ENCODE data around the gene MAP7D3. TPM values are rescaled to one million over a fixed set of nuclear protein-coding genes. Genes with fewer than 3 reads are reported as not detected.

The MAP7D3 gene
- total and polyA plus RNA-seq, 2 of the 4 experiments (the other 2 are of a cell fraction) = 10.0 to 23.8 TPM

DNA sequence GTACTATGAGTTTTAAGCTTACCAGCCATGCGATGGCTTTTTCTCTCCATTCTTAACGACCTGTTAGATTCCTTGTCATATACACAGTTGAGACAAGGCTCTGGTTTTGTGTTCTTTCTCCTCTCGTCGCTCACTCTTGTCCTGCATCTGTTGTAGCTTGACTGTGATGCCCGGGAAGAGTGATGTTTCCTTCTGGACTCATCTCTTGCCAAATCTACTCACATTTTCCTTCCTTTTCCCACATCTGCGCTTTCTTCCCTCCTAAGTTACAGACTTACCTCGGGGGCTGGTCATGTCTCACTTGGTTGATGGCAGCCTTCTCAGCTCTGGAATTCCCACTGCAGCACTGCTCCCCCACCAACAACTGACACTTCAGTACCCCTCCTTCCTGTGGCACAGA, 4.8 kb upstream of the MAP7D3 start:
- Histone ChIP-seq H3K27ac (ENCODE audit: insufficient read depth, low read length) (no peak overlapping the region), H2BK20ac (ENCODE audit: low read depth, low read length) (no peak overlapping the region), H2AK5ac (ENCODE audit: low read depth, low read length) (no peak overlapping the region), H3K4me1 (ENCODE audit: control insufficient read depth, insufficient read depth, low read length) (peaks cover 12% of the 10 kb centered on the region), H2BK5ac (ENCODE audit: low read depth, low read length, poor library complexity, severe bottlenecking) (no peak overlapping the region), H3K9me1 (ENCODE audit: insufficient read depth, low read length) (peaks cover 5% of the 10 kb centered on the region; the same call in 1 of the 2 replicates), H2AFZ (replicated peaks; ENCODE audit: low read length, poor library complexity) (peak overlapping the region; percentile 64), H2BK15ac (ENCODE audit: low read depth, low read length) (no peak overlapping the region; the same call in 2 of the 3 replicates), H3K27me3 (ENCODE audit: control insufficient read depth, insufficient read depth, low read length) (no peaks in the 10 kb centered on the region), H3K9me3 (ENCODE audit: control insufficient read depth, insufficient read depth, low read length) (no peaks in the 10 kb centered on the region), H3K23ac (ENCODE audit: low read depth, low read length) (no peak overlapping the region), H3K18ac (ENCODE audit: low read depth, low read length) (peak overlapping the region; percentile 2; the same call in 1 of the 2 replicates), H3K4me2 (ENCODE audit: low read depth, low read length) (peak overlapping the region; percentile 17; the same call in 1 of the 2 replicates), H3K4ac (ENCODE audit: low read depth, low read length) (no peak overlapping the region), H3K14ac (replicated peaks; ENCODE audit: low read depth, low read length) (no peak overlapping the region), H4K8ac (ENCODE audit: low read depth in 2 of 2, low read length in 2 of 2) (no peak overlapping the region), H2BK120ac (ENCODE audit: low read depth, low read length) (no peak overlapping the region; the same call in 1 of the 2 replicates), H4K20me1 (ENCODE audit: insufficient read depth, low read length) (no peaks in the 10 kb centered on the region), H4K91ac (ENCODE audit: insufficient read depth, low read depth, low read length) (no peak overlapping the region), H4K5ac (ENCODE audit: low read depth, low read length) (no peak overlapping the region), H3K56ac (ENCODE audit: extremely low read depth, insufficient read depth, low read length) (no peak overlapping the region), H3K9ac (ENCODE audit: low read depth, low read length) (no peak overlapping the region), H3K79me1 (ENCODE audit: low read depth in 1 of 2, low read length in 2 of 2) (no peaks in the 10 kb centered on the region), H3K36me3 (ENCODE audit: control insufficient read depth, insufficient read depth, low read length) (no peaks in the 10 kb centered on the region), H2AK9ac (replicated peaks; ENCODE audit: low read depth, low read length, poor library complexity) (no peak overlapping the region), H3K4me3 (ENCODE audit: insufficient read depth, low read depth, low read length) (no peak overlapping the region)
- ATAC-seq (ENCODE audit: low read depth) (no peak), DNase-seq (no peak)
- intact Hi-C loops (cut with micrococcal nuclease) (loop anchor here (10.0 kb wide), 1 partner anchor 589 kb away; no protein-coding TSS in a partner anchor), dilution Hi-C loops (cut with HindIII; ENCODE audit: low sequenced_read_pairs, unreplicated experiment) (no loop called here), in situ Hi-C loops (cut with MboI; ENCODE audit: low sequenced_read_pairs) (no loop called here)
- TF ChIP-seq RAD21 (IDR thresholded peaks at IDR 0.05; ENCODE audit: low read length) = no peak
- no peak for TF ChIP-seq CEBPB (IDR thresholded peaks at IDR 0.05; ENCODE audit: low read depth, low read length)
- TF ChIP-seq SMC3 (IDR thresholded peaks at IDR 0.05; ENCODE audit: low read depth, low read length) = no peak
- no peak for TF ChIP-seq NFE2L2 (IDR thresholded peaks at IDR 0.05; ENCODE audit: low read depth, low read length)
- no peak for TF ChIP-seq MAFK (IDR thresholded peaks at IDR 0.05; ENCODE audit: low read depth, low read length)
- no peak for TF ChIP-seq BHLHE40 (IDR thresholded peaks at IDR 0.05; ENCODE audit: low read depth, low read length)
- TF ChIP-seq, protein P1, sequence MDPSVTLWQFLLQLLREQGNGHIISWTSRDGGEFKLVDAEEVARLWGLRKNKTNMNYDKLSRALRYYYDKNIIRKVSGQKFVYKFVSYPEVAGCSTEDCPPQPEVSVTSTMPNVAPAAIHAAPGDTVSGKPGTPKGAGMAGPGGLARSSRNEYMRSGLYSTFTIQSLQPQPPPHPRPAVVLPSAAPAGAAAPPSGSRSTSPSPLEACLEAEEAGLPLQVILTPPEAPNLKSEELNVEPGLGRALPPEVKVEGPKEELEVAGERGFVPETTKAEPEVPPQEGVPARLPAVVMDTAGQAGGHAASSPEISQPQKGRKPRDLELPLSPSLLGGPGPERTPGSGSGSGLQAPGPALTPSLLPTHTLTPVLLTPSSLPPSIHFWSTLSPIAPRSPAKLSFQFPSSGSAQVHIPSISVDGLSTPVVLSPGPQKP (IDR thresholded peaks at IDR 0.05; ENCODE audit: borderline replicate concordance, low read depth, low read length) = no peak
- TF ChIP-seq, protein P2, sequence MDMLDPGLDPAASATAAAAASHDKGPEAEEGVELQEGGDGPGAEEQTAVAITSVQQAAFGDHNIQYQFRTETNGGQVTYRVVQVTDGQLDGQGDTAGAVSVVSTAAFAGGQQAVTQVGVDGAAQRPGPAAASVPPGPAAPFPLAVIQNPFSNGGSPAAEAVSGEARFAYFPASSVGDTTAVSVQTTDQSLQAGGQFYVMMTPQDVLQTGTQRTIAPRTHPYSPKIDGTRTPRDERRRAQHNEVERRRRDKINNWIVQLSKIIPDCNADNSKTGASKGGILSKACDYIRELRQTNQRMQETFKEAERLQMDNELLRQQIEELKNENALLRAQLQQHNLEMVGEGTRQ (IDR thresholded peaks at IDR 0.05; ENCODE audit: low read depth, low read length) = no peak
- TF ChIP-seq RFX5 (IDR thresholded peaks at IDR 0.05; ENCODE audit: low read depth, low read length) = no peak
- TF ChIP-seq FOS (IDR thresholded peaks at IDR 0.05; ENCODE audit: low read depth, low read length) = no peak
- TF ChIP-seq, protein P3, sequence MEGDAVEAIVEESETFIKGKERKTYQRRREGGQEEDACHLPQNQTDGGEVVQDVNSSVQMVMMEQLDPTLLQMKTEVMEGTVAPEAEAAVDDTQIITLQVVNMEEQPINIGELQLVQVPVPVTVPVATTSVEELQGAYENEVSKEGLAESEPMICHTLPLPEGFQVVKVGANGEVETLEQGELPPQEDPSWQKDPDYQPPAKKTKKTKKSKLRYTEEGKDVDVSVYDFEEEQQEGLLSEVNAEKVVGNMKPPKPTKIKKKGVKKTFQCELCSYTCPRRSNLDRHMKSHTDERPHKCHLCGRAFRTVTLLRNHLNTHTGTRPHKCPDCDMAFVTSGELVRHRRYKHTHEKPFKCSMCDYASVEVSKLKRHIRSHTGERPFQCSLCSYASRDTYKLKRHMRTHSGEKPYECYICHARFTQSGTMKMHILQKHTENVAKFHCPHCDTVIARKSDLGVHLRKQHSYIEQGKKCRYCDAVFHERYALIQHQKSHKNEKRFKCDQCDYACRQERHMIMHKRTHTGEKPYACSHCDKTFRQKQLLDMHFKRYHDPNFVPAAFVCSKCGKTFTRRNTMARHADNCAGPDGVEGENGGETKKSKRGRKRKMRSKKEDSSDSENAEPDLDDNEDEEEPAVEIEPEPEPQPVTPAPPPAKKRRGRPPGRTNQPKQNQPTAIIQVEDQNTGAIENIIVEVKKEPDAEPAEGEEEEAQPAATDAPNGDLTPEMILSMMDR (conservative IDR thresholded peaks at IDR 0.05; ENCODE audit: low read depth, low read length) = no peak
- TF ChIP-seq MAZ (IDR thresholded peaks at IDR 0.05; ENCODE audit: borderline replicate concordance, low read depth, low read length) = no peak
- no peak for TF ChIP-seq RCOR1 (IDR thresholded peaks at IDR 0.05; ENCODE audit: insufficient replicate concordance, low read length)
- BruUV-seq (replicated peaks) = no TSS peak
- ChIA-PET POLR2A (ENCODE audit: unreplicated experiment) (no interaction called here), CTCF (no interaction called here)
- WGBS, 2 experiments (ENCODE audit: extremely low coverage in 2 of 2, insufficient read length in 1 of 2) = 16% methylated on average over 6 of the region's 7 CpGs; no CpG with 5 or more reads in 1 of the 2 experiments
